Astrocyte (in vitro differentiated cells and primary cell): ENCODE data around the gene OXLD1. TPM values are rescaled to one million over a fixed set of nuclear protein-coding genes. Genes with fewer than 3 reads are reported as not detected.

Experiments used
- DNase-seq: peaks from one replicate; pipeline ENCODE4 v3.0.0-alpha.2; 2010; ENCODE audit warnings: low read depth
- FAIRE-seq: peaks from 2 replicates; lab custom pipeline; 2011; peaks lifted over from hg19 to GRCh38; lab: Jason Lieb, UNC
- H2AFZ ChIP-seq: 2 replicates; pipeline ENCODE4 v1.6.0; 2012; ENCODE audit warnings: low read depth, low read length, inconsistent platforms
- H3K27ac ChIP-seq: 2 replicates; pipeline ENCODE4 v1.5.1; 2011; ENCODE audit warnings: low read depth, low read length, inconsistent platforms
- H3K27me3 ChIP-seq: 2 replicates; pipeline ENCODE4 v1.6.0; 2011; ENCODE audit warnings: low read length, inconsistent platforms; ENCODE audit not compliant: insufficient read depth
- H3K36me3 ChIP-seq: 2 replicates; pipeline ENCODE4 v1.5.1; 2011; ENCODE audit warnings: low read length, inconsistent platforms; ENCODE audit not compliant: insufficient read depth
- H3K4me1 ChIP-seq: 2 replicates; pipeline ENCODE4 v1.5.1; 2011; ENCODE audit warnings: low read length, inconsistent platforms; ENCODE audit not compliant: insufficient read depth
- H3K4me2 ChIP-seq: 2 replicates; pipeline ENCODE4 v1.6.0; 2012; ENCODE audit warnings: low read length, inconsistent platforms
- H3K4me3 ChIP-seq: 2 replicates; pipeline ENCODE4 v1.5.1; 2011; ENCODE audit warnings: low read depth, mild to moderate bottlenecking, low read length, inconsistent platforms; ENCODE audit not compliant: insufficient read depth
- H3K79me2 ChIP-seq: 2 replicates; pipeline ENCODE4 v1.6.0; 2012; ENCODE audit warnings: mild to moderate bottlenecking, low read length, inconsistent platforms; ENCODE audit not compliant: insufficient read depth
- H3K9ac ChIP-seq: 2 replicates; pipeline ENCODE4 v1.6.0; 2012; ENCODE audit warnings: mild to moderate bottlenecking, low read length, inconsistent platforms
- H3K9me3 ChIP-seq: 2 replicates; pipeline ENCODE4 v1.5.1; 2012; ENCODE audit warnings: low read depth, mild to moderate bottlenecking, low read length, inconsistent platforms; ENCODE audit not compliant: insufficient read depth
- H4K20me1 ChIP-seq: 2 replicates; pipeline ENCODE4 v1.6.0; 2012; ENCODE audit warnings: low read length, inconsistent platforms; ENCODE audit not compliant: insufficient read depth
- H3K27ac Mint-ChIP-seq: one replicate; pipeline ENCODE4 v1.8.0; 2021; ENCODE audit warnings: mild to moderate bottlenecking, mixed read lengths; ENCODE audit not compliant: unreplicated experiment
- H3K27me3 Mint-ChIP-seq: one replicate; pipeline ENCODE4 v1.8.0; 2021; ENCODE audit warnings: low read depth, mixed read lengths; ENCODE audit not compliant: unreplicated experiment
- H3K36me3 Mint-ChIP-seq: one replicate; pipeline ENCODE4 v1.8.0; 2021; ENCODE audit warnings: low read depth, mixed read lengths; ENCODE audit not compliant: unreplicated experiment
- H3K4me1 Mint-ChIP-seq: one replicate; pipeline ENCODE4 v1.8.0; 2021; ENCODE audit warnings: low read depth, mixed read lengths; ENCODE audit not compliant: unreplicated experiment
- H3K4me3 Mint-ChIP-seq: one replicate; pipeline ENCODE4 v1.8.0; 2021; ENCODE audit warnings: mild to moderate bottlenecking, moderate library complexity, mixed read lengths; ENCODE audit not compliant: unreplicated experiment
- H3K9me3 Mint-ChIP-seq: one replicate; pipeline ENCODE4 v1.8.0; 2021; ENCODE audit warnings: mild to moderate bottlenecking, mixed read lengths; ENCODE audit not compliant: unreplicated experiment
- EZH2 ChIP-seq: IDR thresholded peaks from 2 replicates; pipeline ENCODE4 v1.6.1; 2012; ENCODE audit warnings: mild to moderate bottlenecking, low read length, inconsistent platforms; ENCODE audit not compliant: insufficient read depth
- total RNA-seq: library from RNA; stranded (reverse); gene quantifications from 2 replicates; pipeline ENCODE4 v1.2.1, GENCODE V29; 2021
- TF ChIP-seq, protein P1 (sequence below): IDR thresholded peaks from 2 replicates; pipeline ENCODE4 v1.5.1; 2011; ENCODE audit warnings: low read depth, mild to moderate bottlenecking, inconsistent platforms, low read length, moderate library complexity; ENCODE audit not compliant: insufficient read depth

Gene OXLD1
- total RNA-seq, 1 donor from 2014 or later: 22.0 TPM

DNA sequence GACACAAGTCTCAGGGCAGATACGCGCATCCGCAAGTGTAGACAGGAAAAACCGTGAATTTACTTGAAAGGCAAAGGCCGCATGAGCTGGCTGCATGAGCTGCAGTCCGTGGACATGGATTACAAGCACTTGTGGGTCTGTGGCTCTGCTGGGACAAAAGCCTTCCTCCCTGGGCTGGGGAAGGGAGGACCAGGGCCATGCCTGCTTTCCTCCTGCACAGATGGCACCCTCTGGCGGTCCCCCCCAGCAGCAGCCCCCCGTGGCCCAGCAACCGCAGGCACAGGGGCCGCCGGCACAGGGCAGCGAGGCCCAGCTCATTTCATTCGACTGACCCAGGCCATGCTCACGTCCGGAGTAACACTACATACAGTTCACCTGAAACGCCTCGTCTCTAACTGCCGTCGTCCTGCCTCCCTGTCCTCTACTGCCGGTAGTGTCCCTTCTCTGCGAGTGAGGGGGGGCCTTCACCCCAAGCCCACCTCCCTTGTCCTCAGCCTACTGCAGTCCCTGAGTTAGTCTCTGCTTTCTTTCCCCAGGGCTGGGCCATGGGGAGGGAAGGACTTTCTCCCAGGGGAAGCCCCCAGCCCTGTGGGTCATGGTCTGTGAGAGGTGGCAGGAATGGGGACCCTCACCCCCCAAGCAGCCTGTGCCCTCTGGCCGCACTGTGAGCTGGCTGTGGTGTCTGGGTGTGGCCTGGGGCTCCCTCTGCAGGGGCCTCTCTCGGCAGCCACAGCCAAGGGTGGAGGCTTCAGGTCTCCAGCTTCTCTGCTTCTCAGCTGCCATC is 35.1 kb upstream of the OXLD1 start:
- Mint-ChIP-seq H3K9me3 (no peaks in the 10 kb centered on the region), H3K4me3 (peak overlapping the region; percentile 93), H3K36me3 (peaks cover 26% of the 10 kb centered on the region), H3K27me3 (no peaks in the 10 kb centered on the region), H3K27ac (no peak overlapping the region), H3K4me1 (peaks cover 12% of the 10 kb centered on the region)
- peaks cover 29% of the 10 kb centered on the region for H3K4me1 ChIP-seq
- H4K20me1 ChIP-seq: peaks cover 72% of the 10 kb centered on the region
- DNase-seq: no peak
- no peak overlapping the region for H2AFZ ChIP-seq
- TF ChIP-seq, protein P1, sequence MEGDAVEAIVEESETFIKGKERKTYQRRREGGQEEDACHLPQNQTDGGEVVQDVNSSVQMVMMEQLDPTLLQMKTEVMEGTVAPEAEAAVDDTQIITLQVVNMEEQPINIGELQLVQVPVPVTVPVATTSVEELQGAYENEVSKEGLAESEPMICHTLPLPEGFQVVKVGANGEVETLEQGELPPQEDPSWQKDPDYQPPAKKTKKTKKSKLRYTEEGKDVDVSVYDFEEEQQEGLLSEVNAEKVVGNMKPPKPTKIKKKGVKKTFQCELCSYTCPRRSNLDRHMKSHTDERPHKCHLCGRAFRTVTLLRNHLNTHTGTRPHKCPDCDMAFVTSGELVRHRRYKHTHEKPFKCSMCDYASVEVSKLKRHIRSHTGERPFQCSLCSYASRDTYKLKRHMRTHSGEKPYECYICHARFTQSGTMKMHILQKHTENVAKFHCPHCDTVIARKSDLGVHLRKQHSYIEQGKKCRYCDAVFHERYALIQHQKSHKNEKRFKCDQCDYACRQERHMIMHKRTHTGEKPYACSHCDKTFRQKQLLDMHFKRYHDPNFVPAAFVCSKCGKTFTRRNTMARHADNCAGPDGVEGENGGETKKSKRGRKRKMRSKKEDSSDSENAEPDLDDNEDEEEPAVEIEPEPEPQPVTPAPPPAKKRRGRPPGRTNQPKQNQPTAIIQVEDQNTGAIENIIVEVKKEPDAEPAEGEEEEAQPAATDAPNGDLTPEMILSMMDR: no peak
- no peak for TF ChIP-seq EZH2
- H3K27ac ChIP-seq: peak overlapping the region; percentile 11
- peaks cover 89% of the 10 kb centered on the region for H3K79me2 ChIP-seq
- H3K9ac ChIP-seq: peak overlapping the region; percentile 95
- H3K4me3 ChIP-seq: peak overlapping the region; percentile 80
- no peaks in the 10 kb centered on the region for H3K9me3 ChIP-seq
- H3K27me3 ChIP-seq: no peaks in the 10 kb centered on the region
- no peak for FAIRE-seq
- H3K4me2 ChIP-seq: peak overlapping the region; percentile 94
- H3K36me3 ChIP-seq: peaks cover 30% of the 10 kb centered on the region

DNA sequence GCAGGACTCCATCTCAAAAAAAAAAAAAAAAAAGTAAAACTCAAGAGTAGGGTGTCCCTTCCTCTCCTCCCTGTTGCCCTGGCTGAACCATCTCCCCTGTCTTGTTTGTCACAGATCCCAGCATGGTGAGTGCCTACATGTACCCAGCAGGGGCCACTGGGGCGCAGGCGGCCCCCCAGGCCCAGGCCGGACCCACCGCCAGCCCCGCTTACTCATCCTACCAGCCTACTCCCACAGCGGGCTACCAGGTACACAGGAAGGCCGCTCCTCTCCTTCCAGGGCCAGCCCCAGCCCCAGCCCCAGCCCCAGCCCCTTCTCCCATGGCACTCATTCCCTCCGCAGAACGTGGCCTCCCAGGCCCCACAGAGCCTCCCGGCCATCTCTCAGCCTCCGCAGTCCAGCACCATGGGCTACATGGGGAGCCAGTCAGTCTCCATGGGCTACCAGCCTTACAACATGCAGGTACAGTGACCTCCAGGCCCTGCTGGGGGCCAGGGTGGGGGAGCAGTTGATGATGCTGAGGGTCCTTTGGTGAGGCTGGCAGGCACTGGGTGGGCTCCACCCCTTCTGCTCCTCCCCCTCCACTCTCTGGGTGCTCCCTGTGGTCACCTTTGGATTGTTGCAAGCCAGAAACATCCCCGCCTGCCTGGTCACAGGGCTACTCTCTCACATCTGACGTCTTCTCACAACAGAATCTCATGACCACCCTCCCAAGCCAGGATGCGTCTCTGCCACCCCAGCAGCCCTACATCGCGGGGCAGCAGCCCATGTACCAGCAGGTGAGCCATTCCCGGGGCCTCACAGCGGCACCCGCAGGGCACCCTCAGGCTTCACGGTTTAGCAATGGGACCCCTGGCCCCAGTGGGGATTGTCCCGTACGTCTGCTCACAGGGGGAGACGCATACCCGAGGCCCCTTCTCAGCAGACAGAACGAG is 34.2 kb upstream of the OXLD1 start:
- Mint-ChIP-seq H3K4me3 (no peak overlapping the region), H3K27me3 (no peaks in the 10 kb centered on the region), H3K9me3 (no peaks in the 10 kb centered on the region), H3K36me3 (peaks cover 21% of the 10 kb centered on the region), H3K4me1 (peaks cover 12% of the 10 kb centered on the region), H3K27ac (no peak overlapping the region)
- H3K27ac ChIP-seq: no peak overlapping the region
- H3K36me3 ChIP-seq: peaks cover 31% of the 10 kb centered on the region
- peaks cover 29% of the 10 kb centered on the region for H3K4me1 ChIP-seq
- no peaks in the 10 kb centered on the region for H3K27me3 ChIP-seq
- H3K4me3 ChIP-seq: no peak overlapping the region
- H2AFZ ChIP-seq: no peak overlapping the region
- TF ChIP-seq EZH2: no peak
- TF ChIP-seq, protein P1: no peak
- peak overlapping the region; percentile 95 for H3K9ac ChIP-seq
- H3K79me2 ChIP-seq: peaks cover 92% of the 10 kb centered on the region
- peak overlapping the region; percentile 94 for H3K4me2 ChIP-seq
- no peak for FAIRE-seq
- H3K9me3 ChIP-seq: no peaks in the 10 kb centered on the region
- peaks cover 72% of the 10 kb centered on the region for H4K20me1 ChIP-seq
- DNase-seq: no peak
